ENCODE results near the gene PSME1. TPM values are rescaled to one million over a fixed set of nuclear protein-coding genes. Genes with fewer than 3 reads are reported as not detected.

PSME1 gene
- total RNA-seq, 2 donors from 2014 or later, result 68.6 to 108 TPM

- Histone ChIP-seq H3K4me3 (ENCODE audit: low read length) (no peak overlapping the region), H3K27ac (ENCODE audit: low read depth, low read length) (no peak overlapping the region), H3K36me3 (ENCODE audit: control insufficient read depth, insufficient read depth, low read length) (peaks cover 22% of the 10 kb centered on the region), H3K9me3 (ENCODE audit: control insufficient read depth, low read length) (no peaks in the 10 kb centered on the region), H3K4me1 (ENCODE audit: control insufficient read depth, insufficient read depth, low read length) (no peaks in the 10 kb centered on the region), H3K27me3 (ENCODE audit: control insufficient read depth, insufficient read depth, low read length, poor library complexity, severe bottlenecking) (no peaks in the 10 kb centered on the region), H3K9ac (ENCODE audit: extremely low read depth, low read length, poor library complexity, severe bottlenecking) (no peak overlapping the region)
- Mint-ChIP-seq H3K4me3 (no peak overlapping the region), H3K27ac (no peak overlapping the region), H3K9me3 (no peaks in the 10 kb centered on the region), H3K36me3 (ENCODE audit: low read depth) (peaks cover 26% of the 10 kb centered on the region), H3K4me1 (no peaks in the 10 kb centered on the region), H3K27me3 (ENCODE audit: insufficient read depth) (no peaks in the 10 kb centered on the region)
- DNase-seq, result no peak
- 91 to 96% methylated on average over 3 of the region's 3 CpGs for WGBS, 2 experiments (ENCODE audit: insufficient coverage in 1 of 2, insufficient read length in 1 of 2)
- TF ChIP-seq, protein P1, sequence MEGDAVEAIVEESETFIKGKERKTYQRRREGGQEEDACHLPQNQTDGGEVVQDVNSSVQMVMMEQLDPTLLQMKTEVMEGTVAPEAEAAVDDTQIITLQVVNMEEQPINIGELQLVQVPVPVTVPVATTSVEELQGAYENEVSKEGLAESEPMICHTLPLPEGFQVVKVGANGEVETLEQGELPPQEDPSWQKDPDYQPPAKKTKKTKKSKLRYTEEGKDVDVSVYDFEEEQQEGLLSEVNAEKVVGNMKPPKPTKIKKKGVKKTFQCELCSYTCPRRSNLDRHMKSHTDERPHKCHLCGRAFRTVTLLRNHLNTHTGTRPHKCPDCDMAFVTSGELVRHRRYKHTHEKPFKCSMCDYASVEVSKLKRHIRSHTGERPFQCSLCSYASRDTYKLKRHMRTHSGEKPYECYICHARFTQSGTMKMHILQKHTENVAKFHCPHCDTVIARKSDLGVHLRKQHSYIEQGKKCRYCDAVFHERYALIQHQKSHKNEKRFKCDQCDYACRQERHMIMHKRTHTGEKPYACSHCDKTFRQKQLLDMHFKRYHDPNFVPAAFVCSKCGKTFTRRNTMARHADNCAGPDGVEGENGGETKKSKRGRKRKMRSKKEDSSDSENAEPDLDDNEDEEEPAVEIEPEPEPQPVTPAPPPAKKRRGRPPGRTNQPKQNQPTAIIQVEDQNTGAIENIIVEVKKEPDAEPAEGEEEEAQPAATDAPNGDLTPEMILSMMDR (conservative IDR thresholded peaks at IDR 0.05), result no peak
These were observed 31.6 kb downstream of the PSME1 start for GRCh38 chr14:24167469-24168114.

DNA sequence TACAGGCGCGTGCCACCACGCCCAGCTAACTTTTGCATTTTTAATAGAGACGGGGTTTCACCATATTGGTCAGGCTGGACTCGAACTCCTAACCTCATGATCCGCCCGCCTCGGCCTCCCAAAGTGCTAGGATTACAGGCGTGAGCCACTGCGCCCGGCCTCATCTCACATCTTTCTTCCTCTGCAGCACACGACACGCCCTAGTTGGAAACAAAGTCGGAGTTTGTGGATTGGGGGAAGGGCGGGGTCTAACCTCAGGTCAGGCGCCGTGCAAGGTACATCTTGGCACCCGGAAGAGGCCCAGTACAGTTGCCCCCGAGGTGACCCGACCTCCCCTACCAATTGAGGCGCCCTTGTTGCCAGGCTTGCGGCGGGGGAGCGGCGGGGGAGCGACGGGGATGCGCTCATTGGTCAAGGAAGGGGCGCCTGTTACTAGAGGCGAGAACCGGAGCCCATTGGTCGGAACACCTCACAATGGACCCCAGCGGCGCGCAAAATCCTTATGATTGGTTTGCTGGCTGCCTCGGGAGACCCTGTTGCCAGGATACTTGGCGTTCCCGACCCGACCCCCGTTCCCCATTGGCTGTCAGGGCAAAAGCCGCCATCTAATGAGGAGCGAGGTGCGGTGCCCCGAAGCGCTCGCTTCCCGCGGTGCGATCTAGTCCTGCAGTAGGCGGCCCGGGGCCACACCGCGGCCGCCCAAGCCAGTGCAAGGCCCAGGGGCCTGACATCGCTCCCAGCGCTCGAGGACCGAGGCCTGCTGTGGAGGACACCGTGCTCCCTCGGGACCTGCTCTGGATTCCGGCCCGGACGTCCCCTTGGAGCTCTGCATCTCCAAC lies 35.6 kb downstream of the PSME1 start, which contains the start of gene REC8:
Gene REC8 (plus strand): TSS at position 659 of the 839 bp plus-strand sequence. CDS start 473 bp downstream, outside the sequence.
- H3K27ac ChIP-seq (ENCODE audit: low read depth, low read length), result peak within 1 kb of the TSS; percentile 60
- no peaks in the 10 kb centered on the region for H3K9me3 ChIP-seq (ENCODE audit: control insufficient read depth, low read length)
- H3K4me1 ChIP-seq (ENCODE audit: control insufficient read depth, insufficient read depth, low read length), result no peaks in the 10 kb centered on the region
- Mint-ChIP-seq H3K4me3 (peak within 1 kb of the TSS; percentile 76), H3K27ac (peak within 1 kb of the TSS; percentile 89), H3K4me1 (no peaks in the 10 kb centered on the region), H3K36me3 (ENCODE audit: low read depth) (peaks cover 20% of the 10 kb centered on the region), H3K9me3 (no peaks in the 10 kb centered on the region), H3K27me3 (ENCODE audit: insufficient read depth) (no peaks in the 10 kb centered on the region)
- H3K36me3 ChIP-seq (ENCODE audit: control insufficient read depth, insufficient read depth, low read length), result peaks cover 1% of the 10 kb centered on the region
- 22 to 34% methylated on average over 41 to 63 of the region's 63 CpGs for WGBS, 2 experiments (ENCODE audit: insufficient coverage in 1 of 2, insufficient read length in 1 of 2)
- H3K27me3 ChIP-seq (ENCODE audit: control insufficient read depth, insufficient read depth, low read length, poor library complexity, severe bottlenecking), result no peaks in the 10 kb centered on the region
- peak; percentile 100 for DNase-seq
- H3K9ac ChIP-seq (ENCODE audit: extremely low read depth, low read length, poor library complexity, severe bottlenecking), result peak within 1 kb of the TSS; percentile 49
- TF ChIP-seq, protein P1 (conservative IDR thresholded peaks at IDR 0.05), result no peak
- peak within 1 kb of the TSS; percentile 85 for H3K4me3 ChIP-seq (ENCODE audit: low read length)

GRCh38 chr14:24172261-24172860 lies 36.4 kb downstream of the PSME1 start:
- peaks cover 4% of the 10 kb centered on the region for H3K36me3 ChIP-seq (ENCODE audit: control insufficient read depth, insufficient read depth, low read length)

More at GRCh38 chr14:24172261-24172860, 36.4 kb downstream of the PSME1 start:
- H3K4me3 Mint-ChIP-seq, result peak overlapping the region; percentile 76
- no peaks in the 10 kb centered on the region for H3K27me3 Mint-ChIP-seq (ENCODE audit: insufficient read depth)
- H3K4me1 Mint-ChIP-seq, result no peaks in the 10 kb centered on the region
- H3K9me3 ChIP-seq (ENCODE audit: control insufficient read depth, low read length), result no peaks in the 10 kb centered on the region
- H3K4me3 ChIP-seq (ENCODE audit: low read length), result peak overlapping the region; percentile 85
- peaks cover 25% of the 10 kb centered on the region for H3K36me3 Mint-ChIP-seq (ENCODE audit: low read depth)
- peak overlapping the region; percentile 67 for H3K27ac Mint-ChIP-seq
- H3K27me3 ChIP-seq (ENCODE audit: control insufficient read depth, insufficient read depth, low read length, poor library complexity, severe bottlenecking), result no peaks in the 10 kb centered on the region
- peak overlapping the region; percentile 49 for H3K9ac ChIP-seq (ENCODE audit: extremely low read depth, low read length, poor library complexity, severe bottlenecking)
- peak overlapping the region; percentile 60 for H3K27ac ChIP-seq (ENCODE audit: low read depth, low read length)
- TF ChIP-seq, protein P1 (conservative IDR thresholded peaks at IDR 0.05), result no peak
- DNase-seq, result peak; percentile 66
- WGBS, 2 experiments (ENCODE audit: insufficient coverage in 1 of 2, insufficient read length in 1 of 2), result 78 to 80% methylated on average over 12 to 29 of the region's 30 CpGs
- H3K9me3 Mint-ChIP-seq, result no peaks in the 10 kb centered on the region
- no peaks in the 10 kb centered on the region for H3K4me1 ChIP-seq (ENCODE audit: control insufficient read depth, insufficient read depth, low read length)

Measured in endodermal cell (in vitro differentiated cells).